OCI-LY7 (cell line): Measurements from ENCODE around the gene STIP1. TPM values are rescaled to one million over a fixed set of nuclear protein-coding genes. Genes with fewer than 3 reads are reported as not detected.

ENCODE experiments used
- BruUV-seq: library from RNA; stranded (reverse); fragments of 400-500 nt; replicated peaks from 2 replicates; lab custom pipeline; 2021; lab: Mats Ljungman, UMichigan
- CTCF ChIA-PET: fragments of 300-600 bp; sonication (Branson Sonifier 250); formaldehyde crosslinking; loops from one replicate; lab custom pipeline; 2022; ENCODE audit warnings: antibody characterized with exemption; ENCODE audit not compliant: unreplicated experiment; lab: Charles Lee
- POLR2A ChIA-PET: fragments of 300-600 bp; sonication (Branson Sonifier 250); formaldehyde crosslinking; loops from one replicate; lab custom pipeline; 2022; ENCODE audit warnings: antibody characterized with exemption; lab: Charles Lee
- DNase-seq: peaks from one replicate; pipeline ENCODE4 v3.0.0-alpha.2; 2015; ENCODE audit warnings: low spot score
- H2AFZ ChIP-seq: fragments of 200-600 bp; sonication (generic), shearing (Covaris generic); 2 replicates; pipeline ENCODE4 v1.6.1; 2014; ENCODE audit warnings: mild to moderate bottlenecking, antibody characterized with exemption, low read length, moderate library complexity
- H3K27ac ChIP-seq: fragments of 200-600 bp; sonication (generic); 2 replicates; pipeline ENCODE4 v1.5.1; 2014; ENCODE audit warnings: mixed run types, low read depth, mild to moderate bottlenecking, moderate library complexity, low read length, inconsistent platforms; ENCODE audit not compliant: poor library complexity, severe bottlenecking
- H3K36me3 ChIP-seq: fragments of 200-600 bp; sonication (generic); 2 replicates; pipeline ENCODE4 v1.6.1; 2014; ENCODE audit warnings: mild to moderate bottlenecking, antibody characterized with exemption, low read length, moderate library complexity, mixed read lengths; ENCODE audit not compliant: insufficient read depth
- H3K4me1 ChIP-seq: fragments of 200-600 bp; sonication (generic); 2 replicates; pipeline ENCODE4 v1.5.1; 2014; ENCODE audit warnings: mild to moderate bottlenecking, low read length; ENCODE audit not compliant: insufficient read depth, poor library complexity, severe bottlenecking
- H3K4me2 ChIP-seq: fragments of 200-600 bp; sonication (generic); 2 replicates; pipeline ENCODE4 v1.6.1; 2014; ENCODE audit warnings: mild to moderate bottlenecking, low read length
- H3K4me3 ChIP-seq: fragments of 200-600 bp; sonication (generic); 2 replicates; pipeline ENCODE4 v1.5.1; 2014; ENCODE audit warnings: mild to moderate bottlenecking, low read depth, low read length; ENCODE audit not compliant: poor library complexity, severe bottlenecking
- H3K79me2 ChIP-seq: fragments of 200-600 bp; sonication (generic); 2 replicates; pipeline ENCODE4 v1.6.1; 2016; ENCODE audit warnings: low read depth, mild to moderate bottlenecking, low read length, moderate library complexity, mixed read lengths; ENCODE audit not compliant: insufficient read depth
- H3K9me2 ChIP-seq: fragments of 200-600 bp; sonication (generic); 2 replicates; pipeline ENCODE4 v1.6.1; 2016; ENCODE audit warnings: mild to moderate bottlenecking, low read length, mixed read lengths; ENCODE audit not compliant: insufficient read depth
- H3K9me3 ChIP-seq: fragments of 200-600 bp; sonication (generic); 2 replicates; pipeline ENCODE4 v1.6.1; 2014; ENCODE audit warnings: mild to moderate bottlenecking, mixed run types, low read length, mixed read lengths
- H4K20me1 ChIP-seq: fragments of 200-600 bp; sonication (generic); 2 replicates; pipeline ENCODE4 v1.6.1; 2014; ENCODE audit warnings: mild to moderate bottlenecking, antibody characterized with exemption, low read length, moderate library complexity, mixed read lengths; ENCODE audit not compliant: insufficient read depth
- CTCF ChIP-seq: fragments of 200-600 bp; sonication (generic); conservative IDR thresholded peaks from 2 replicates; pipeline ENCODE4 v1.5.1; 2014; ENCODE audit warnings: mild to moderate bottlenecking, antibody characterized with exemption, low read length, moderate library complexity, mixed read lengths
- EZH2phosphoT487 ChIP-seq: fragments of 200-600 bp; sonication (generic); IDR thresholded peaks from 2 replicates; pipeline ENCODE4 v1.6.1; 2018; ENCODE audit warnings: low read depth, borderline replicate concordance, mild to moderate bottlenecking, mixed run types, antibody characterized with exemption, low read length, moderate library complexity, mixed read lengths
- intact Hi-C: fragments of 100-400 bp; cut with micrococcal nuclease; formaldehyde crosslinking; loops from one replicate; pipeline ENCODE4 v1.10.0; 2022; ENCODE audit not compliant: unreplicated experiment
- total RNA-seq, 2 experiments: library from RNA; depleted of rRNA in 1 of 2; stranded (reverse); fragments of >200 nt in 1 of 2; shearing (Covaris generic) in 1 of 2; gene quantifications; 2 replicates each; pipeline ENCODE4 v1.2.3, GENCODE V29; 2014 to 2022

STIP1 gene
- total RNA-seq, 2 experiments from 2014 or later, result 240 to 271 TPM

GRCh38 chr11:64219354-64219684, 33.3 kb downstream of the STIP1 start:
- no peak for TF ChIP-seq EZH2phosphoT487
- TF ChIP-seq CTCF, result no peak
- CTCF ChIA-PET, result no interaction called here

GRCh38 chr11:64219755-64220154, 33.8 kb downstream of the STIP1 start:
- Histone ChIP-seq H3K4me3 (no peak overlapping the region), H2AFZ (no peak overlapping the region), H3K36me3 (peaks cover 79% of the 10 kb centered on the region), H3K27ac (no peak overlapping the region), H3K9me3 (no peaks in the 10 kb centered on the region), H3K4me1 (peaks cover 4% of the 10 kb centered on the region), H3K79me2 (no peaks in the 10 kb centered on the region), H3K9me2 (no peaks in the 10 kb centered on the region), H4K20me1 (no peaks in the 10 kb centered on the region; the same call in 1 of the 2 replicates), H3K4me2 (no peak overlapping the region)
- DNase-seq, result no peak
- CTCF ChIA-PET, result no interaction called here
- no TSS peak for BruUV-seq
- POLR2A ChIA-PET, result no interaction called here
- intact Hi-C loops, result no loop called here
- no peak for TF ChIP-seq EZH2phosphoT487

More at GRCh38 chr11:64219354-64219684, 33.3 kb downstream of the STIP1 start:
- no TSS peak for BruUV-seq
- POLR2A ChIA-PET, result no interaction called here
- intact Hi-C loops, result no loop called here
- DNase-seq, result no peak
- H3K9me3 ChIP-seq, result no peaks in the 10 kb centered on the region
- H3K36me3 ChIP-seq, result peaks cover 79% of the 10 kb centered on the region
- H4K20me1 ChIP-seq, result no peaks in the 10 kb centered on the region; the same call in 1 of the 2 replicates
- H3K4me2 ChIP-seq, result no peak overlapping the region
- H2AFZ ChIP-seq, result no peak overlapping the region
- H3K9me2 ChIP-seq, result no peaks in the 10 kb centered on the region
- no peak overlapping the region for H3K27ac ChIP-seq
- no peaks in the 10 kb centered on the region for H3K79me2 ChIP-seq
- no peak overlapping the region for H3K4me3 ChIP-seq
- H3K4me1 ChIP-seq, result peaks cover 4% of the 10 kb centered on the region

DNA sequence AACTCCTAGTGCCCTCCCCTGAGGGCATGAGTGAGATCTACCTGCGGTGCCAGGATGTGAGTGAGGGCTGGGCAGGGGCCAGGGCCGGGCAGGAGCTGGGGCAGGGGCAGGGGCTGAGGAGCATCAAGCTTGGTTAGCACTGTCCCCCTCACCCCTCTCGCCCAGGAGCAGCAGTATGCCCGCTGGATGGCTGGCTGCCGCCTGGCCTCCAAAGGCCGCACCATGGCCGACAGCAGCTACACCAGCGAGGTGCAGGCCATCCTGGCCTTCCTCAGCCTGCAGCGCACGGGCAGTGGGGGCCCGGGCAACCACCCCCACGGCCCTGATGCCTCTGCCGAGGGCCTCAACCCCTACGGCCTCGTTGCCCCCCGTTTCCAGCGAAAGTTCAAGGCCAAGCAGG, 34.3 kb downstream of the STIP1 start:
- Histone ChIP-seq H3K4me1 (peaks cover 4% of the 10 kb centered on the region), H3K4me2 (no peak overlapping the region), H3K27ac (no peak overlapping the region), H3K9me2 (no peaks in the 10 kb centered on the region), H3K36me3 (peaks cover 78% of the 10 kb centered on the region), H3K79me2 (no peaks in the 10 kb centered on the region), H2AFZ (no peak overlapping the region), H3K4me3 (no peak overlapping the region), H3K9me3 (no peaks in the 10 kb centered on the region), H4K20me1 (no peaks in the 10 kb centered on the region; the same call in 1 of the 2 replicates)
- intact Hi-C loops, result no loop called here
- ChIA-PET POLR2A (no interaction called here), CTCF (no interaction called here)
- BruUV-seq, result no TSS peak
- no peak for TF ChIP-seq EZH2phosphoT487
- DNase-seq, result no peak

DNA sequence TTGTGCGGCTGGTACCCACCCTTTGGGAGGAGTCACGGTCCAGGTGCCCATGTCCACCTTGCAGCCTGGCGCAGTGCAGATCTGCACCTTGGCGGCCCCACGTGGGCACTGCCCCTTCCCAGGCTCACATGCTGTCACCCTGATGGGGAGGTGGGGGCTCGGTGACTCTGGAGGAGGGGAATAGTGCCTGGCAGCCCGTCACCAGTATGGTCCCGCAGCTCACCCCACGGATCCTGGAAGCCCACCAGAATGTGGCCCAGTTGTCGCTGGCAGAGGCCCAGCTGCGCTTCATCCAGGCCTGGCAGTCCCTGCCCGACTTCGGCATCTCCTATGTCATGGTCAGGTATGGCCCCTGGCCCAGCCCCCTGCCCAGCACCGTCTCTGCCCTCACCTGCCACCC, 34.8 kb downstream of the STIP1 start:
- no peak overlapping the region for H3K27ac ChIP-seq
- H2AFZ ChIP-seq, result no peak overlapping the region
- no peak for DNase-seq
- no peaks in the 10 kb centered on the region; the same call in 1 of the 2 replicates for H4K20me1 ChIP-seq
- no peak overlapping the region for H3K4me2 ChIP-seq
- H3K9me3 ChIP-seq, result no peaks in the 10 kb centered on the region
- H3K79me2 ChIP-seq, result no peaks in the 10 kb centered on the region
- POLR2A ChIA-PET, result interaction anchor here (1.0 kb wide), 1 partner anchor 14 kb away, joined by 3 read pairs; the partner anchor contains the start of gene FERMT3
- peaks cover 7% of the 10 kb centered on the region for H3K4me1 ChIP-seq
- H3K9me2 ChIP-seq, result no peaks in the 10 kb centered on the region
- no TSS peak for BruUV-seq
- intact Hi-C loops, result no loop called here
- H3K36me3 ChIP-seq, result peaks cover 73% of the 10 kb centered on the region
- H3K4me3 ChIP-seq, result no peak overlapping the region
- CTCF ChIA-PET, result no interaction called here
- TF ChIP-seq EZH2phosphoT487, result no peak
- no peak for TF ChIP-seq CTCF
